Stimulated activated CD4-positive, alpha-beta T cell treated with anti-CD3 and anti-CD28 coated beads, Interleukin-1b, Interleukin-23, amount 100 ng/mL, for 48 hours (primary cell): ENCODE data around the gene POLR1G.
"Not testable (repeated sequence)": the region's sequence is repeated elsewhere in the genome, so short reads cannot be mapped to it uniquely, and the experiment has no call there.

Experiments
- DNase-seq: peaks from one replicate; pipeline ENCODE4 v3.0.0-alpha.2; 2020

POLR1G gene

GRCh38 chr19:45423033-45423588, 16.7 kb downstream of the POLR1G start:
- peak; percentile 90 for DNase-seq

GRCh38 chr19:45423589-45424190, 17.2 kb downstream of the POLR1G start, which contains the start of gene ERCC1:
TSS of gene ERCC1 (minus strand) at chr19:45423917. CDS start at chr19:45423374, 543 bp downstream.
- DNase-seq = peak; percentile 78

GRCh38 chr19:45424191-45425058, 18.0 kb downstream of the POLR1G start:
- peak; percentile 58 for DNase-seq

GRCh38 chr19:45428384-45429231, 22.2 kb downstream of the POLR1G start:
- DNase-seq = no peak

- DNase-seq = not testable (repeated sequence)
These were observed 23.5 kb downstream of the POLR1G start for GRCh38 chr19:45429896-45430295.

GRCh38 chr19:45431008-45431407, 24.6 kb downstream of the POLR1G start:
- DNase-seq = not testable (repeated sequence)

- DNase-seq = not testable (repeated sequence)
These were observed 26.1 kb downstream of the POLR1G start for GRCh38 chr19:45432543-45432942.

- DNase-seq = no peak
These were observed 30.9 kb downstream of the POLR1G start for GRCh38 chr19:45437328-45437727.

GRCh38 chr19:45439190-45439568, 32.7 kb downstream of the POLR1G start:
- DNase-seq = no peak

GRCh38 chr19:45439569-45440258, 33.3 kb downstream of the POLR1G start:
- DNase-seq = peak; percentile 76

- DNase-seq = no peak
These were observed 33.8 kb downstream of the POLR1G start for GRCh38 chr19:45440259-45440638.

- DNase-seq = no peak
These were observed 34.6 kb downstream of the POLR1G start for GRCh38 chr19:45440873-45441654.

- no peak for DNase-seq
These were observed 35.9 kb downstream of the POLR1G start for GRCh38 chr19:45442408-45442777.

GRCh38 chr19:45442778-45443461, 36.5 kb downstream of the POLR1G start:
- DNase-seq = peak; percentile 50

- DNase-seq = peak; percentile 60
These were observed 37.2 kb downstream of the POLR1G start for GRCh38 chr19:45443462-45444317.

GRCh38 chr19:45444318-45445041, 38.0 kb downstream of the POLR1G start:
- peak; percentile 70 for DNase-seq

GRCh38 chr19:45445139-45445538, 38.7 kb downstream of the POLR1G start:
- DNase-seq = no peak

- no peak for DNase-seq
These were observed 39.9 kb downstream of the POLR1G start for GRCh38 chr19:45446295-45446694.

- DNase-seq = no peak
These were observed 40.5 kb downstream of the POLR1G start for GRCh38 chr19:45446944-45447343.
